Measurements from ENCODE around the gene DNAJC1. TPM values are rescaled to one million over a fixed set of nuclear protein-coding genes. Genes with fewer than 3 reads are reported as not detected.

Gene DNAJC1
- total and polyA plus RNA-seq, 10 of the 15 experiments (the other 5 are each of a cell fraction or from before 2014, with no cell fraction given): 2.5 to 39.3 (median 20.4) TPM

DNA sequence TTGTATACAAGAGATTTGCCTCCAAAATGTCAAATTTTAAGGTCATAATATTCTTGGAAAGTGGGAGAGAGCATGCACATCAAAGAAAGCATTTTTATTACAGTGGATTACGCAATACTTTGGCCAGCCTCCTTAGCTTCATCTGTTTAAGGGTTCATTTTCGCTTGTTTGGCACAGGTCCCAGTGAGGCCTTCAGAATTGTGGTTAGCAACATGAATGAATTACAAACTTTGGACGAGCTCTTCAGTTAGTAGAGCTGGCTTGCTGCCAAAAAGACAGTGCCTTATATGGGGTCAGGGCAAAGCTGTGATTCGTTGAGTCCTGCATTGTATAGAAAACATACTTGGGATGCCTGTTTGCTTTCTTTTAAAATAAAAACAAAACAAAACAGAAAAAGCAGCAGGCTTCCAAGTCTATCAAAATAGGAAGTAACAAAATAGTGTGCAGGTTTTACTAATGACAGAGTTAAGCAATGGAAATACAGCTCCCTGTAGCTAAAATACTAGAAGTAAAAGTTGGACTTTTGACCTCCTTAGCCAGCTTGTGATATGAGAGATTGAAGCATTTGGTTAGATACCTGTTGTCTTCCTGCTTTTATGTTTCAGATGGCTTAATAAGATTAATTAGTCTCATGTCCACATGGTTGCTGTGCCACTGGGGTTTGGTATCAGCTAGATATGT is 278.7 kb downstream of the DNAJC1 start (continued):
- TF ChIP-seq CEBPB (IDR thresholded peaks at IDR 0.05; ENCODE audit: borderline replicate concordance in 1 of 2, low read depth in 2 of 2, low read length in 2 of 2): peak; percentile 93 to 99; a peak in 3 of 4 replicates
- TF ChIP-seq MXI1 (IDR thresholded peaks at IDR 0.05; ENCODE audit: low read depth, low read length): no peak
- no peak for TF ChIP-seq ZNF217 (IDR thresholded peaks at IDR 0.05)
- no peak for TF ChIP-seq RCOR1 (conservative IDR thresholded peaks at IDR 0.05; ENCODE audit: low read depth, low read length)
- TF ChIP-seq EZH2 (IDR thresholded peaks at IDR 0.05; ENCODE audit: borderline replicate concordance, control insufficient read depth, low read depth, low read length): no peak

DNA sequence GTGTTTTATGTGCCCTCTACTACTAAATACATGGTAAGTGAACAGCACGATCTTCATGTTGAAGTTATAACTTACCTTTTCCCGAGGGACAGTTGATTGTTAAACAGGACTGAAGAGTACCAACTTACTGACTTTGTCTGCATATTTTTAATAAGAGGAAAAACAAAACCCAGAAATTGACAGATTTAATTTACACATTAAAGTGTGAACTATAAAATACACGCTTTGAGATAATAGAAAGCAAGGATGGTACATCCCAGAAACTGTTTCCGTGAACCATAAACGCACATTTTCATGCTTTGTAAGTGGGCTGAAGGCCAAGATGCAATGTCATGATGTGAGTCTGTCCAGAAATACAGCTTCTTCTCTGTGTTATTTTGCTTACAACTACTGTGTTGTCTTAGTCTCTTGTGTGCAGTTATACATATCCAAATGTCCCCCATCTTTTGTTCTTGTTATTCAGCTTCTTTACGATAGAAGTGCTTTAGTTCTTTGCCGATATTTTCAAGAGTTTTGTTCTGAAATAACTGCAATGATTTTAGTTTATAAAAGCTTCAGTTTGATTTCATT is 279.4 kb downstream of the DNAJC1 start:
- 0 out of 2 replicates have a peak overlapping the region, but pooled peaks have one; percentile 22 for H3K27ac ChIP-seq (ENCODE audit: control insufficient read depth, insufficient read depth)
- H3K36me3 ChIP-seq (ENCODE audit: control insufficient read depth in 2 of 2, insufficient read depth in 2 of 2, low read length in 1 of 2): peaks cover 1 to 11% of the 10 kb centered on the region in 2 experiments; a peak in 3 of 4 replicates
- TF ChIP-seq, protein P1, sequence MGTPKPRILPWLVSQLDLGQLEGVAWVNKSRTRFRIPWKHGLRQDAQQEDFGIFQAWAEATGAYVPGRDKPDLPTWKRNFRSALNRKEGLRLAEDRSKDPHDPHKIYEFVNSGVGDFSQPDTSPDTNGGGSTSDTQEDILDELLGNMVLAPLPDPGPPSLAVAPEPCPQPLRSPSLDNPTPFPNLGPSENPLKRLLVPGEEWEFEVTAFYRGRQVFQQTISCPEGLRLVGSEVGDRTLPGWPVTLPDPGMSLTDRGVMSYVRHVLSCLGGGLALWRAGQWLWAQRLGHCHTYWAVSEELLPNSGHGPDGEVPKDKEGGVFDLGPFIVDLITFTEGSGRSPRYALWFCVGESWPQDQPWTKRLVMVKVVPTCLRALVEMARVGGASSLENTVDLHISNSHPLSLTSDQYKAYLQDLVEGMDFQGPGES (IDR thresholded peaks at IDR 0.05): no peak
- 82% methylated on average over 7 of the region's 7 CpGs for WGBS (ENCODE audit: insufficient coverage, insufficient replicate concordance, low lambda C conversion rate, missing lambda C conversion rate)
- no peak for FAIRE-seq
- ChIA-PET SMC1A (ENCODE audit: uncharacterized antibody, unreplicated experiment) (interaction anchor here (0.6 to 2.9 kb wide), 16 partner anchors 8 to 230 kb away, joined by 3 to 32 read pairs (median 4); no protein-coding TSS in a partner anchor), RAD21 (ENCODE audit: unreplicated experiment) (interaction anchor here (0.9 to 2.2 kb wide), 6 partner anchors 10 to 232 kb away, joined by 3 to 16 read pairs (median 6); no protein-coding TSS in a partner anchor), CTCF (interaction anchor here (0.7 to 3.0 kb wide), 12 partner anchors 8 to 445 kb away, joined by 3 to 17 read pairs (median 6); no protein-coding TSS in a partner anchor), POLR2A (interaction anchor here (0.9 to 3.6 kb wide), 3 partner anchors 11 to 279 kb away, joined by 4 to 16 read pairs (median 6); no protein-coding TSS in a partner anchor)
- H3K9ac ChIP-seq (ENCODE audit: control insufficient read depth, insufficient read depth, low read length): no peak overlapping the region
- no peak overlapping the region for H3K4me2 ChIP-seq (ENCODE audit: control insufficient read depth, insufficient read depth)
- no peaks in the 10 kb centered on the region for H4K20me1 ChIP-seq (ENCODE audit: control insufficient read depth, insufficient read depth)
- in situ Hi-C loops (cut with MboI) (loop anchor here (10.0 kb wide), 1 partner anchor 449 kb away; no protein-coding TSS in a partner anchor), intact Hi-C loops (cut with micrococcal nuclease; ENCODE audit: unreplicated experiment) (no loop called here)
- H2AFZ ChIP-seq (ENCODE audit: control insufficient read depth, low read depth, low read length): no peak overlapping the region
- peaks cover 11% of the 10 kb centered on the region for H3K4me1 ChIP-seq (ENCODE audit: control insufficient read depth, insufficient read depth, low read length)
- H3K9me3 ChIP-seq (replicated peaks; ENCODE audit: control insufficient read depth, insufficient read depth, low read length): no peaks in the 10 kb centered on the region
- no peak for ATAC-seq
- no peaks in the 10 kb centered on the region for H3K79me2 ChIP-seq (ENCODE audit: control insufficient read depth, insufficient read depth, low read length)
- no peak for DNase-seq (ENCODE audit: low read depth, low spot score)
- no peak overlapping the region for H3K4me3 ChIP-seq
- no peaks in the 10 kb centered on the region for H3K27me3 ChIP-seq (replicated peaks in 1 of 2; ENCODE audit: control insufficient read depth in 2 of 2, insufficient read depth in 2 of 2, low read length in 1 of 2)
- no TSS peak for BruUV-seq (replicated peaks)

Data from GM12878 (cell line).